CD14-positive monocyte (primary cell): ENCODE data around the gene HEPACAM. TPM values are rescaled to one million over a fixed set of nuclear protein-coding genes. Genes with fewer than 3 reads are reported as not detected.

Experiments
- DNase-seq, 3 donors: peaks; one replicate each; pipeline ENCODE4 v3.0.0-alpha.2; 2011 to 2022
- H2AFZ ChIP-seq: 2 replicates; pipeline ENCODE4 v1.6.0; 2012; ENCODE audit warnings: mild to moderate bottlenecking, low read depth, low read length, inconsistent platforms; ENCODE audit not compliant: insufficient read depth, poor library complexity, severe bottlenecking
- H3K27ac ChIP-seq, 2 donors: 1 replicate in 1 of 2; 2 replicates in 1 of 2; pipeline ENCODE4 v1.5.1; 2012 to 2013; ENCODE audit warnings: low read length in 2 of 2, control low read depth in 1 of 2, inconsistent platforms in 1 of 2, low read depth in 1 of 2, mild to moderate bottlenecking in 1 of 2
- H3K27me3 ChIP-seq, 2 donors: one replicate each; pipeline versions ENCODE4 v1.6.0 to v1.6.1; 2011 to 2013; ENCODE audit warnings: low read length in 2 of 2; ENCODE audit not compliant: control insufficient read depth in 2 of 2, insufficient read depth in 2 of 2
- H3K36me3 ChIP-seq, 2 donors: replicated peaks in 1 of 2; 1 replicate in 1 of 2; 2 replicates in 1 of 2; pipeline versions ENCODE4 v1.5.1 to v1.6.1; 2012 to 2013; ENCODE audit warnings: low read length in 2 of 2, control low read depth in 1 of 2, inconsistent platforms in 1 of 2, mild to moderate bottlenecking in 1 of 2; ENCODE audit not compliant: insufficient read depth in 2 of 2, control insufficient read depth in 1 of 2
- H3K4me1 ChIP-seq, 2 donors: 1 replicate in 1 of 2; 2 replicates in 1 of 2; pipeline versions ENCODE4 v1.5.1 to v1.6.1; 2012 to 2013; ENCODE audit warnings: low read length in 2 of 2, control low read depth in 1 of 2, inconsistent platforms in 1 of 2, mild to moderate bottlenecking in 1 of 2, moderate library complexity in 1 of 2; ENCODE audit not compliant: insufficient read depth in 2 of 2, control insufficient read depth in 1 of 2
- H3K4me2 ChIP-seq: replicated peaks from 2 replicates; pipeline ENCODE3; 2012; ENCODE audit warnings: low read length, moderate library complexity, mild to moderate bottlenecking; ENCODE audit not compliant: poor library complexity, severe bottlenecking; ENCODE audit errors: extremely low read depth
- H3K4me3 ChIP-seq, 3 experiments: fragments of 200-600 bp in 1 of 3; sonication (generic) in 1 of 3; replicated peaks in 1 of 3; 1 replicate in 2 of 3; 2 replicates in 1 of 3; pipeline ENCODE4 v1.5.1; 2011 to 2013; ENCODE audit warnings: low read length in 3 of 3, mild to moderate bottlenecking in 3 of 3, control low read depth in 2 of 3, low read depth in 2 of 3, inconsistent platforms in 1 of 3, moderate library complexity in 1 of 3
- H3K79me2 ChIP-seq: 2 replicates; pipeline ENCODE4 v1.6.0; 2012; ENCODE audit warnings: mild to moderate bottlenecking, control low read depth, inconsistent platforms, low read length, moderate library complexity; ENCODE audit not compliant: insufficient read depth
- H3K9ac ChIP-seq: 2 replicates; pipeline ENCODE4 v1.6.0; 2017; ENCODE audit warnings: low read length, mild to moderate bottlenecking; ENCODE audit not compliant: insufficient read depth, poor library complexity, severe bottlenecking
- H3K9me3 ChIP-seq, 2 donors: replicated peaks in 1 of 2; 1 replicate in 1 of 2; 2 replicates in 1 of 2; pipeline versions ENCODE4 v1.5.1 to v1.6.1; 2012 to 2013; ENCODE audit warnings: low read length in 2 of 2, control low read depth in 1 of 2; ENCODE audit not compliant: control insufficient read depth in 1 of 2, insufficient read depth in 1 of 2
- H4K20me1 ChIP-seq: 2 replicates; pipeline ENCODE4 v1.6.0; 2012; ENCODE audit warnings: mild to moderate bottlenecking, low read length, control low read depth, moderate library complexity; ENCODE audit not compliant: insufficient read depth
- H3K27ac Mint-ChIP-seq, 7 donors: one replicate each; pipeline ENCODE4 v1.8.0; 2020; ENCODE audit warnings: mild to moderate bottlenecking in 7 of 7, mixed read lengths in 7 of 7, moderate library complexity in 6 of 7, inconsistent platforms in 2 of 7
- H3K27me3 Mint-ChIP-seq, 3 donors: one replicate each; pipeline ENCODE4 v1.8.0; 2021 to 2022; ENCODE audit warnings: low read depth in 3 of 3, mild to moderate bottlenecking in 3 of 3, mixed read lengths in 3 of 3, moderate library complexity in 3 of 3, inconsistent platforms in 1 of 3
- H3K36me3 Mint-ChIP-seq, 2 donors: one replicate each; pipeline ENCODE4 v1.8.0; 2020; ENCODE audit warnings: mixed read lengths in 2 of 2, inconsistent platforms in 1 of 2, mild to moderate bottlenecking in 1 of 2
- H3K4me1 Mint-ChIP-seq: one replicate; pipeline ENCODE4 v1.8.0; 2020; ENCODE audit warnings: mild to moderate bottlenecking, mixed read lengths
- H3K4me3 Mint-ChIP-seq, 2 donors: one replicate each; pipeline ENCODE4 v1.8.0; 2020; ENCODE audit warnings: mild to moderate bottlenecking in 2 of 2, mixed read lengths in 2 of 2, moderate library complexity in 1 of 2
- H3K9me3 Mint-ChIP-seq, 7 donors: one replicate each; pipeline ENCODE4 v1.8.0; 2020 to 2022; ENCODE audit warnings: mixed read lengths in 7 of 7, mild to moderate bottlenecking in 6 of 7, moderate library complexity in 6 of 7, inconsistent platforms in 2 of 7
- WGBS: methylation state at CpG from one replicate; pipeline ENCODE4 v1.1.5; 2013; ENCODE audit warnings: missing lambda C conversion rate; ENCODE audit not compliant: insufficient coverage; 5-methylcytosine and 5-hydroxymethylcytosine counted together
- intact Hi-C, 2 donors: fragments of 100-400 bp; cut with micrococcal nuclease; formaldehyde crosslinking; loops; one replicate each; pipeline versions ENCODE4 v1.15.0 to v1.15.1; 2023
- polyA plus RNA-seq, 3 donors: library from polyadenylated mRNA; depleted of rRNA in 1 of 3; unstranded in 2 of 3; stranded (reverse) in 1 of 3; fragments of 300-500 nt in 2 of 3; fragments of >200 nt in 1 of 3; fragmentation: Illumina TruSeq in 2 of 3; gene quantifications; 1 replicate in 2 of 3; 2 replicates in 1 of 3; pipeline ENCODE4 v1.2.3, GENCODE V29; 2012 to 2021
- TF ChIP-seq, protein P1 (sequence below): fragments of 200-600 bp; IDR thresholded peaks from one replicate; pipeline ENCODE4 v1.8.0; 2022; ENCODE audit warnings: antibody characterized with exemption, mild to moderate bottlenecking

The HEPACAM gene
- polyA plus RNA-seq, 3 donors: not detected

DNA sequence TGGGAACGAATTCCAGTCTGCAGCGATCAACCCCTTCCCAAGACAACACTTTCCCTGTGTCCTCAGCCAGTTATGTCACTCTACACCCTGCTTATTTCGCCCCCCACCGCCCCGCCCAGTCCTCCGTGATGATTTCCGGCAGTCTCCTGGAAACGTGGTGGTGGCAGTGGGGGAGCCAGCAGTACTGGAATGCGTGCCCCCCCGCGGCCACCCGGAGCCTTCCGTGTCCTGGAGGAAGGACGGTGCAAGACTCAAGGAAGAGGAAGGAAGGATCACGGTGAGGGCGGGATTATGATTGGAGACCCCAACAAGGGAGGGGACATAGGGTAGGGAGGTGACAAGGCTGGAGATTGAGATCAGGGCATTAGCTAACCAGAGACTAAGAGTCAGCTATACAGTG is 66.5 kb downstream of the HEPACAM start:
- intact Hi-C loops: no loop called here
- no peak overlapping the region for H3K27ac ChIP-seq
- H3K9me3 Mint-ChIP-seq: peaks cover 0 to 18% (median 4%) of the 10 kb centered on the region in 7 donors
- H3K9me3 ChIP-seq: peaks cover 0 to 40% of the 10 kb centered on the region in 2 donors
- TF ChIP-seq, protein P1, sequence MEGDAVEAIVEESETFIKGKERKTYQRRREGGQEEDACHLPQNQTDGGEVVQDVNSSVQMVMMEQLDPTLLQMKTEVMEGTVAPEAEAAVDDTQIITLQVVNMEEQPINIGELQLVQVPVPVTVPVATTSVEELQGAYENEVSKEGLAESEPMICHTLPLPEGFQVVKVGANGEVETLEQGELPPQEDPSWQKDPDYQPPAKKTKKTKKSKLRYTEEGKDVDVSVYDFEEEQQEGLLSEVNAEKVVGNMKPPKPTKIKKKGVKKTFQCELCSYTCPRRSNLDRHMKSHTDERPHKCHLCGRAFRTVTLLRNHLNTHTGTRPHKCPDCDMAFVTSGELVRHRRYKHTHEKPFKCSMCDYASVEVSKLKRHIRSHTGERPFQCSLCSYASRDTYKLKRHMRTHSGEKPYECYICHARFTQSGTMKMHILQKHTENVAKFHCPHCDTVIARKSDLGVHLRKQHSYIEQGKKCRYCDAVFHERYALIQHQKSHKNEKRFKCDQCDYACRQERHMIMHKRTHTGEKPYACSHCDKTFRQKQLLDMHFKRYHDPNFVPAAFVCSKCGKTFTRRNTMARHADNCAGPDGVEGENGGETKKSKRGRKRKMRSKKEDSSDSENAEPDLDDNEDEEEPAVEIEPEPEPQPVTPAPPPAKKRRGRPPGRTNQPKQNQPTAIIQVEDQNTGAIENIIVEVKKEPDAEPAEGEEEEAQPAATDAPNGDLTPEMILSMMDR: no peak
- no peaks in the 10 kb centered on the region for H3K79me2 ChIP-seq
- H3K36me3 ChIP-seq: no peaks in the 10 kb centered on the region
- peaks cover 69 to 99% of the 10 kb centered on the region in 2 donors for H3K27me3 ChIP-seq
- peaks cover 31% of the 10 kb centered on the region for H3K4me1 Mint-ChIP-seq
- no peak for DNase-seq
- H2AFZ ChIP-seq: no peak overlapping the region
- no peak overlapping the region for H3K27ac Mint-ChIP-seq
- H3K27me3 Mint-ChIP-seq: peaks cover 88 to 95% (median 89%) of the 10 kb centered on the region in 3 donors
- WGBS: 0% methylated on average over 11 of the region's 16 CpGs
- no peaks in the 10 kb centered on the region for H4K20me1 ChIP-seq
- H3K4me2 ChIP-seq: no peak overlapping the region
- peaks cover 4 to 17% of the 10 kb centered on the region in 2 donors for H3K4me1 ChIP-seq
- H3K36me3 Mint-ChIP-seq: peaks cover 0 to 6% of the 10 kb centered on the region in 2 donors
- no peak overlapping the region for H3K4me3 ChIP-seq
- no peak overlapping the region for H3K9ac ChIP-seq
- H3K4me3 Mint-ChIP-seq: peak overlapping the region in 1 of 2 donors; percentile 89

Other genes with a start within 250 kb of the HEPACAM start
- 100 to 1,000 TPM in 1 of 3 donors, 10 to 100 TPM in 2; 17.2 to 125 (median 19.2) TPM for gene NRGN, start 196.1 kb downstream of the HEPACAM start, polyA plus RNA-seq
- gene VSIG2, start 183.8 kb downstream of the HEPACAM start, polyA plus RNA-seq: not detected
- gene ESAM, start 173.8 kb downstream of the HEPACAM start, polyA plus RNA-seq: under 1 TPM; 0.18 to 0.74 (median 0.49) TPM
- 1 to 10 TPM; 1.2 to 5.8 (median 1.8) TPM for gene MSANTD2, start 135.6 kb downstream of the HEPACAM start, polyA plus RNA-seq
- gene ROBO3, start 70.6 kb downstream of the HEPACAM start, polyA plus RNA-seq: 10 to 100 TPM in 1 of 3 donors, under 1 TPM in 2; 0.39 to 11.6 (median 0.81) TPM
- under 1 TPM in 2 of 3 donors, not detected in 1; 0.19 to 0.20 TPM for gene ROBO4, start 38.2 kb downstream of the HEPACAM start, polyA plus RNA-seq
- gene HEPN1, start 16.8 kb downstream of the HEPACAM start, polyA plus RNA-seq: not detected
- gene CCDC15, start 18.2 kb upstream of the HEPACAM start, polyA plus RNA-seq: under 1 TPM; 0.24 to 0.32 (median 0.28) TPM
- gene SLC37A2, start 127.3 kb upstream of the HEPACAM start, polyA plus RNA-seq: 10 to 100 TPM; 70.8 to 81.5 (median 78.9) TPM
- 10 to 100 TPM; 40.3 to 57.7 (median 55.7) TPM for gene TMEM218, start 175.6 kb upstream of the HEPACAM start, polyA plus RNA-seq
- gene PKNOX2, start 228.7 kb upstream of the HEPACAM start, polyA plus RNA-seq: not detected